BE2C (cell line): ENCODE data around the gene S100P.
"Not testable (repeated sequence)": the region's sequence is repeated elsewhere in the genome, so short reads cannot be mapped to it uniquely, and the experiment has no call there.

Experiments
- DNase-seq: peaks from one replicate; pipeline ENCODE4 v3.0.0-alpha.2; 2020
- H3K27me3 ChIP-seq: fragments of 250-450 bp; sonication (Bioruptor Pico); 2 replicates; pipeline ENCODE4 v1.5.1; 2020; ENCODE audit warnings: mild to moderate bottlenecking
- H3K36me3 ChIP-seq: fragments of 250-450 bp; sonication (Bioruptor Pico); 2 replicates; pipeline ENCODE4 v1.5.1; 2020; ENCODE audit warnings: mild to moderate bottlenecking
- H3K4me1 ChIP-seq: fragments of 250-450 bp; sonication (Bioruptor Pico); 2 replicates; pipeline ENCODE4 v1.5.1; 2020
- H3K4me3 ChIP-seq: 2 replicates; pipeline ENCODE4 v1.5.1; 2011; ENCODE audit warnings: low read depth, low read length
- H3K9me3 ChIP-seq: fragments of 250-450 bp; sonication (Bioruptor Pico); 2 replicates; pipeline ENCODE4 v1.5.1; 2020
- CTCF ChIP-seq: IDR thresholded peaks from 2 replicates; pipeline ENCODE4 v1.5.1; 2012; ENCODE audit warnings: mild to moderate bottlenecking, low read depth, low read length

S100P gene

GRCh38 chr4:6719611-6720179 lies 26.0 kb downstream of the S100P start:
- Histone ChIP-seq H3K27me3 (no peaks in the 10 kb centered on the region), H3K36me3 (no peaks in the 10 kb centered on the region), H3K4me1 (no peaks in the 10 kb centered on the region), H3K9me3 (no peaks in the 10 kb centered on the region), H3K4me3 (no peak overlapping the region; the same call in 1 of the 2 replicates)
- no peak for DNase-seq
- TF ChIP-seq CTCF = no peak

- peak; percentile 95 for DNase-seq
- H3K36me3 ChIP-seq = no peaks in the 10 kb centered on the region
- no peaks in the 10 kb centered on the region for H3K9me3 ChIP-seq
- no peak overlapping the region; the same call in 1 of the 2 replicates for H3K4me3 ChIP-seq
- H3K4me1 ChIP-seq = no peaks in the 10 kb centered on the region
- TF ChIP-seq CTCF = peak; percentile 94
- H3K27me3 ChIP-seq = no peaks in the 10 kb centered on the region
Measured at GRCh38 chr4:6720202-6720699, 26.6 kb downstream of the S100P start.

- no peak for TF ChIP-seq CTCF
- Histone ChIP-seq H3K36me3 (no peaks in the 10 kb centered on the region), H3K9me3 (no peaks in the 10 kb centered on the region), H3K27me3 (no peaks in the 10 kb centered on the region), H3K4me1 (no peaks in the 10 kb centered on the region), H3K4me3 (no peak overlapping the region)
- no peak for DNase-seq
Measured at GRCh38 chr4:6721121-6721520, 27.4 kb downstream of the S100P start.

GRCh38 chr4:6722891-6723290 lies 29.2 kb downstream of the S100P start:
- no peaks in the 10 kb centered on the region for H3K9me3 ChIP-seq
- H3K4me3 ChIP-seq = no peak overlapping the region
- no peaks in the 10 kb centered on the region for H3K36me3 ChIP-seq
- no peak for DNase-seq
- TF ChIP-seq CTCF = no peak
- no peaks in the 10 kb centered on the region for H3K4me1 ChIP-seq
- H3K27me3 ChIP-seq = no peaks in the 10 kb centered on the region

- Histone ChIP-seq H3K9me3 (no peaks in the 10 kb centered on the region), H3K4me1 (no peaks in the 10 kb centered on the region), H3K27me3 (no peaks in the 10 kb centered on the region), H3K4me3 (no peak overlapping the region), H3K36me3 (no peaks in the 10 kb centered on the region)
- no peak for DNase-seq
- TF ChIP-seq CTCF = no peak
Measured at GRCh38 chr4:6723851-6724250, 30.2 kb downstream of the S100P start.

GRCh38 chr4:6724421-6725111 lies 30.9 kb downstream of the S100P start:
- DNase-seq = no peak
- Histone ChIP-seq H3K27me3 (no peaks in the 10 kb centered on the region), H3K4me1 (no peaks in the 10 kb centered on the region), H3K4me3 (no peak overlapping the region), H3K9me3 (no peaks in the 10 kb centered on the region), H3K36me3 (no peaks in the 10 kb centered on the region)
- TF ChIP-seq CTCF = no peak

- H3K27me3 ChIP-seq, DNase-seq, H3K4me1 ChIP-seq: not testable (repeated sequence)
Measured at GRCh38 chr4:6725427-6725961, 31.8 kb downstream of the S100P start.

More at GRCh38 chr4:6725427-6725961, 31.8 kb downstream of the S100P start:
- not testable (repeated sequence) for H3K9me3 ChIP-seq, H3K36me3 ChIP-seq, H3K4me3 ChIP-seq
